HepG2 (cell line): ENCODE measurements around the gene ASCC3. TPM values are rescaled to one million over a fixed set of nuclear protein-coding genes. Genes with fewer than 3 reads are reported as not detected.

ENCODE experiments used
- ATAC-seq: fragments of 200-7000 bp; cut with Tn5 transposase; 3 replicates; pipeline ENCODE4 v1.9.1; 2020; ENCODE audit warnings: mild to moderate bottlenecking, moderate library complexity
- BruUV-seq: library from RNA; stranded (reverse); fragments of 400-500 nt; replicated peaks from 2 replicates; lab custom pipeline; 2021; lab: Mats Ljungman, UMichigan
- CTCF ChIA-PET: fragments of 300-600 bp; formaldehyde crosslinking; extraction: SDS; loops from one replicate; lab custom pipeline; 2021; ENCODE audit warnings: low total read pairs, inconsistent platforms, low intra/inter-chr PET ratio; lab: Yijun Ruan, JAX
- POLR2A ChIA-PET: fragments of 350-600 bp; sonication (Branson Sonifier 250); formaldehyde crosslinking; loops from one replicate; lab custom pipeline; 2020; ENCODE audit warnings: antibody characterized with exemption, inconsistent platforms; lab: Yijun Ruan, JAX
- DNase-seq: peaks from one replicate; pipeline ENCODE4 v3.0.0-alpha.2; 2015; ENCODE audit warnings: low spot score
- FAIRE-seq: peaks from 3 replicates; lab custom pipeline; 2011; peaks lifted over from hg19 to GRCh38; lab: Jason Lieb, UNC
- H2AFZ ChIP-seq: one replicate; pipeline ENCODE4 v1.6.1; 2011; ENCODE audit warnings: low read length, inconsistent platforms
- H3K27ac ChIP-seq: fragments of 300-600 bp; 3 replicates; pipeline ENCODE4 v1.8.0; 2011; ENCODE audit warnings: mixed run types, mild to moderate bottlenecking, mixed read lengths, low read length, inconsistent platforms; ENCODE audit not compliant: insufficient read depth; ENCODE audit errors: extremely low read length
- H3K27me3 ChIP-seq, 2 experiments: fragments of 200-600 bp in 1 of 2; 2 replicates in 1 of 2; 3 replicates in 1 of 2; pipeline versions ENCODE4 v1.6.0 to v1.8.0; 2011; ENCODE audit warnings: low read length in 2 of 2, mild to moderate bottlenecking in 2 of 2, moderate library complexity in 2 of 2, inconsistent platforms in 1 of 2; ENCODE audit not compliant: insufficient read depth in 2 of 2, control insufficient read depth in 1 of 2
- H3K36me3 ChIP-seq, 2 experiments: fragments of 200-600 bp in 1 of 2; replicated peaks in 1 of 2; 2 replicates in 1 of 2; 3 replicates in 1 of 2; pipeline versions ENCODE4 v1.5.1 to v1.8.0; 2011; ENCODE audit warnings: low read length in 2 of 2, inconsistent platforms in 1 of 2; ENCODE audit not compliant: insufficient read depth in 2 of 2, control insufficient read depth in 1 of 2
- H3K4me1 ChIP-seq: 2 replicates; pipeline ENCODE4 v1.5.1; 2012; ENCODE audit warnings: low read length, inconsistent platforms; ENCODE audit not compliant: insufficient read depth
- H3K4me2 ChIP-seq: 2 replicates; pipeline ENCODE4 v1.6.0; 2011; ENCODE audit warnings: low read depth, low read length, inconsistent platforms
- H3K4me3 ChIP-seq, 3 experiments: fragments of 200-600 bp in 1 of 3; sonication (generic), shearing (Covaris generic) in 1 of 3; replicated peaks in 1 of 3; 2 replicates each; pipeline ENCODE4 v1.5.1; 2011 to 2016; ENCODE audit warnings: low read length in 3 of 3, inconsistent platforms in 2 of 3, low read depth in 2 of 3, mild to moderate bottlenecking in 2 of 3, control low read depth in 1 of 3, mixed read lengths in 1 of 3; ENCODE audit not compliant: insufficient read depth in 1 of 3
- H3K79me2 ChIP-seq: one replicate; pipeline ENCODE4 v1.6.1; 2011; ENCODE audit warnings: low read length, inconsistent platforms; ENCODE audit not compliant: insufficient read depth
- H3K9ac ChIP-seq: 2 replicates; pipeline ENCODE4 v1.6.0; 2011; ENCODE audit warnings: mild to moderate bottlenecking, low read depth, low read length, inconsistent platforms; ENCODE audit not compliant: insufficient read depth
- H3K9me3 ChIP-seq: 2 replicates; pipeline ENCODE4 v1.5.1; 2012; ENCODE audit warnings: mild to moderate bottlenecking, low read length
- H4K20me1 ChIP-seq: 2 replicates; pipeline ENCODE4 v1.6.0; 2011; ENCODE audit warnings: inconsistent platforms, mild to moderate bottlenecking, low read length, moderate library complexity; ENCODE audit not compliant: insufficient read depth
- BCL6 ChIP-seq: IDR thresholded peaks from 2 replicates; pipeline ENCODE4 v1.6.1; 2016; ENCODE audit warnings: missing genetic modification reagents, missing compliant biosample characterization
- IRF9 ChIP-seq: sonication (generic); formaldehyde crosslinking; IDR thresholded peaks from 2 replicates; pipeline ENCODE4 v1.8.0; 2022; ENCODE audit warnings: missing genetic modification reagents, mild to moderate bottlenecking, borderline replicate concordance
- MTERF4 ChIP-seq: sonication (generic); formaldehyde crosslinking; IDR thresholded peaks from 2 replicates; pipeline ENCODE4 v1.8.0; 2023; ENCODE audit warnings: mild to moderate bottlenecking, missing genetic modification reagents
- RFX3 ChIP-seq: IDR thresholded peaks from 2 replicates; pipeline ENCODE4 v1.6.1; 2016; ENCODE audit warnings: missing biosample characterization, missing genetic modification reagents
- RORA ChIP-seq: sonication (generic); formaldehyde crosslinking; IDR thresholded peaks from 2 replicates; pipeline ENCODE4 v1.5.0; 2020; ENCODE audit warnings: mild to moderate bottlenecking, missing genetic modification reagents, moderate library complexity
- ZBTB7A ChIP-seq: sonication (generic); formaldehyde crosslinking; IDR thresholded peaks from 2 replicates; pipeline ENCODE4 v1.8.0; 2022; ENCODE audit warnings: mild to moderate bottlenecking, missing genetic modification reagents
- ZNF142 ChIP-seq: sonication (generic); formaldehyde crosslinking; IDR thresholded peaks from 2 replicates; pipeline ENCODE4 v1.4.0; 2020; ENCODE audit warnings: missing genetic modification reagents
- ZNF234 ChIP-seq: sonication (generic); formaldehyde crosslinking; conservative IDR thresholded peaks from 2 replicates; pipeline ENCODE4 v1.5.1; 2020; ENCODE audit warnings: mild to moderate bottlenecking, missing genetic modification reagents
- ZNF816 ChIP-seq: sonication (generic); formaldehyde crosslinking; IDR thresholded peaks from 2 replicates; pipeline ENCODE4 v1.8.0; 2022; ENCODE audit warnings: missing genetic modification reagents, mild to moderate bottlenecking, borderline replicate concordance
- ZNF883 ChIP-seq: sonication (generic); formaldehyde crosslinking; IDR thresholded peaks from 2 replicates; pipeline ENCODE4 v1.5.1; 2020; ENCODE audit warnings: mild to moderate bottlenecking, missing genetic modification reagents; ENCODE audit errors: not compliant biosample characterization
- WGBS: methylation state at CpG from one replicate; pipeline ENCODE4 v1.1.6; 2017; ENCODE audit warnings: low lambda C conversion rate; 5-methylcytosine and 5-hydroxymethylcytosine counted together
- in situ Hi-C: cut with HindIII; loops from 2 replicates; pipeline ENCODE4 v1.10.0; 2017; ENCODE audit warnings: low pct_unique_long_range_greater_than_20kb; ENCODE audit not compliant: extremely low pct_ligation_motif_present
- intact Hi-C: fragments of 100-400 bp; cut with micrococcal nuclease; formaldehyde crosslinking; loops from one replicate; pipeline ENCODE4 v1.10.0; 2022; ENCODE audit not compliant: unreplicated experiment
- polyA plus RNA-seq, 8 experiments: library from polyadenylated mRNA; depleted of rRNA in 3 of 8; stranded (reverse) in 7 of 8; unstranded in 1 of 8; fragments of >200 nt; fragmentation: Illumina TruSeq in 4 of 8; extraction: Trizol in 4 of 8; gene quantifications; 2 replicates each; pipeline versions ENCODE4 v1.2.1 to v1.2.3, GENCODE V29; 2011 to 2016; ENCODE audit warnings: low read depth in 4 of 8, missing spikeins in 1 of 8, mixed read lengths in 1 of 8; ENCODE audit not compliant: insufficient read depth in 1 of 8
- total RNA-seq, 5 experiments: library from RNA; depleted of rRNA; stranded (reverse); fragments of >200 nt; fragmentation: Illumina TruSeq; extraction: Trizol; gene quantifications; 2 replicates each; pipeline ENCODE4 v1.2.3, GENCODE V29; 2016; ENCODE audit warnings: low read depth in 1 of 5

The ASCC3 gene
- total and polyA plus RNA-seq, 2 of the 13 experiments (the other 11 are each of a cell fraction or from before 2014, with no cell fraction given), result 23.1 to 55.7 TPM

- no peaks in the 10 kb centered on the region; the same call in 1 of the 2 replicates for H3K9me3 ChIP-seq
- no peak overlapping the region for H3K4me3 ChIP-seq
- no peak overlapping the region for H3K27ac ChIP-seq
- no TSS peak for BruUV-seq
- no peak overlapping the region for H3K4me2 ChIP-seq
- no peak for TF ChIP-seq MTERF4
- TF ChIP-seq ZBTB7A (CRISPR knock-in tag), result no peak
- no peak for TF ChIP-seq RORA (CRISPR knock-in tag)
- TF ChIP-seq, all 625 proteins: peak for 0
- in situ Hi-C loops (no loop called here), intact Hi-C loops (no loop called here)
- ChIA-PET CTCF (no interaction called here), POLR2A (no interaction called here)
- Histone ChIP-seq H2AFZ (no peak overlapping the region), H3K36me3 (0 out of 5 replicates have a peak, but pooled peaks cover 0 to 2% of the 10 kb centered on the region in 2 experiments), H4K20me1 (no peaks in the 10 kb centered on the region), H3K4me1 (no peaks in the 10 kb centered on the region), H3K79me2 (no peaks in the 10 kb centered on the region), H3K27me3 (no peaks in the 10 kb centered on the region), H3K9ac (no peak overlapping the region)
- FAIRE-seq, result no peak
- ATAC-seq, result no peak
- no peak for DNase-seq
- 98% methylated on average over 5 of the region's 5 CpGs for WGBS
Observed at GRCh38 chr6:100704961-100705360, 176.2 kb downstream of the ASCC3 start.

- no peaks in the 10 kb centered on the region for H3K27me3 ChIP-seq
- H3K9me3 ChIP-seq, result no peaks in the 10 kb centered on the region; the same call in 1 of the 2 replicates
- no peak for ATAC-seq
- no peak overlapping the region for H2AFZ ChIP-seq
- 97% methylated on average over 2 of the region's 2 CpGs for WGBS
- intact Hi-C loops (no loop called here), in situ Hi-C loops (no loop called here)
- H3K4me3 ChIP-seq, result no peak overlapping the region
- no TSS peak for BruUV-seq
- ChIA-PET POLR2A (no interaction called here), CTCF (no interaction called here)
- H3K4me2 ChIP-seq, result no peak overlapping the region
- H3K36me3 ChIP-seq, result 0 out of 5 replicates have a peak, but pooled peaks cover 0 to 11% of the 10 kb centered on the region in 2 experiments
- no peak for DNase-seq
- H3K4me1 ChIP-seq, result no peaks in the 10 kb centered on the region
- no peak for FAIRE-seq
- no peak overlapping the region for H3K27ac ChIP-seq
- no peaks in the 10 kb centered on the region; the same call in 1 of the 2 replicates for H4K20me1 ChIP-seq
- H3K79me2 ChIP-seq, result no peaks in the 10 kb centered on the region
- H3K9ac ChIP-seq, result no peak overlapping the region
- TF ChIP-seq ZNF234 (CRISPR knock-in tag), result no peak
- no peak for TF ChIP-seq ZNF142 (CRISPR knock-in tag)
- no peak for TF ChIP-seq IRF9 (CRISPR knock-in tag)
- no peak for TF ChIP-seq ZNF816 (CRISPR knock-in tag)
- no peak for TF ChIP-seq BCL6
- no peak for TF ChIP-seq RFX3 (CRISPR knock-in tag)
- no peak for TF ChIP-seq ZNF883 (CRISPR knock-in tag)
Observed at GRCh38 chr6:100701728-100702127, 179.4 kb downstream of the ASCC3 start.
